HG03064 (cell line): ENCODE results near the gene STUB1.

ENCODE experiments used
- ATAC-seq: cut with Tn5 transposase; IDR thresholded peaks from one replicate; pipeline ENCODE4 v1.9.1; 2021; ENCODE audit warnings: low read depth; ENCODE audit not compliant: unreplicated experiment

STUB1 gene

GRCh38 chr16:662597-662996 is 17.6 kb upstream of the STUB1 start:
- no peak for ATAC-seq

GRCh38 chr16:666572-666971 is 13.6 kb upstream of the STUB1 start:
- ATAC-seq: no peak

- ATAC-seq: no peak
Measured at GRCh38 chr16:667113-667779, 13.0 kb upstream of the STUB1 start.

GRCh38 chr16:667780-668518 is 12.3 kb upstream of the STUB1 start, which contains the start of gene RHOT2:
Gene RHOT2, plus strand, starts transcription at chr16:668132. Its CDS starts 68 bp downstream, at chr16:668200.
- ATAC-seq: peak; percentile 64

GRCh38 chr16:668519-669171 is 11.6 kb upstream of the STUB1 start:
- no peak for ATAC-seq

GRCh38 chr16:669666-670065 is 10.5 kb upstream of the STUB1 start:
- ATAC-seq: no peak

- ATAC-seq: no peak
Measured at GRCh38 chr16:670485-671352, 9.5 kb upstream of the STUB1 start.

GRCh38 chr16:671353-672131 is 8.7 kb upstream of the STUB1 start:
- no peak for ATAC-seq

- ATAC-seq: no peak
Measured at GRCh38 chr16:672371-672770, 7.8 kb upstream of the STUB1 start.

- ATAC-seq: no peak
Measured at GRCh38 chr16:672851-673250, 7.4 kb upstream of the STUB1 start.

- no peak for ATAC-seq
Measured at GRCh38 chr16:673399-673991, 6.7 kb upstream of the STUB1 start.

GRCh38 chr16:674214-674881 is 5.9 kb upstream of the STUB1 start:
- no peak for ATAC-seq

GRCh38 chr16:674968-675883 is 5.0 kb upstream of the STUB1 start, which contains the start of gene RHBDL1:
Gene RHBDL1, plus strand, starts transcription at chr16:675671. Its CDS starts 120 bp downstream, at chr16:675791.
- no peak for ATAC-seq

- no peak for ATAC-seq
Measured at GRCh38 chr16:675884-676564, 4.2 kb upstream of the STUB1 start.

- no peak for ATAC-seq
Measured at GRCh38 chr16:676565-676902, 3.7 kb upstream of the STUB1 start.

- ATAC-seq: no peak
Measured at GRCh38 chr16:676913-677312, 3.3 kb upstream of the STUB1 start.
